Suprapubic skin (tissue), 3 donors: ENCODE results near the gene DNAH10.

Source experiments
- CTCF ChIP-seq, 2 donors: fragments of 200-600 bp in 1 of 2; fragments of 450-650 bp in 1 of 2; sonication (generic) in 1 of 2; IDR thresholded peaks; one replicate each; pipeline ENCODE4 v1.5.1; 2016 to 2019; ENCODE audit warnings: antibody characterized with exemption in 2 of 2, mild to moderate bottlenecking in 1 of 2, moderate library complexity in 1 of 2
- POLR2AphosphoS5 ChIP-seq, 3 donors: sonication (generic); formaldehyde crosslinking; IDR thresholded peaks; one replicate each; pipeline ENCODE4 v1.6.1; 2017; ENCODE audit warnings: antibody characterized with exemption in 3 of 3

DNA sequence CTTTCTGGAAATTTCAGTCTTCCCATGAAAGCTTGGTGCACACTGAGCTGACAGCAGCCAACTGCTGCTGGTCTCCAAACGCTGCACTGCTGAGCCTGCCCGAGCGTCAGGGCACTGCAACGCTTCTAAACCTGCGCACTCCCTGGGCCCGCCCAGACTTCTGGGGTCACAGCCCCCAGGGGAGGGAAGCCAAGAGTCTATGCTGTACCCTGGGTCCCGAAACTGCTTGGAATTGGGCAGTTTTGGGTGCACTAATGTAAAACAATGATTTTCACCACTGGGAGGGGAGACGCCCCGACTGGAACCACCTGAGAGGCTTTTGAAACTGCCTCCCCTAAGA is 178.5 kb downstream of the DNAH10 start:
- TF ChIP-seq CTCF (IDR thresholded peaks at IDR 0.05) (no peak), POLR2AphosphoS5 (IDR thresholded peaks at IDR 0.05) (no peak)
